Glutamatergic neuron (in vitro differentiated cells): ENCODE measurements around the gene ATF6. TPM values are rescaled to one million over a fixed set of nuclear protein-coding genes. Genes with fewer than 3 reads are reported as not detected.

Experiments
- DNase-seq: peaks from one replicate; pipeline ENCODE4 v3.0.0; 2022
- H3K27ac Mint-ChIP-seq: one replicate; pipeline ENCODE4 v1.8.0; 2020; ENCODE audit warnings: mild to moderate bottlenecking, mixed read lengths, inconsistent platforms; ENCODE audit not compliant: unreplicated experiment
- H3K27me3 Mint-ChIP-seq: one replicate; pipeline ENCODE4 v1.8.0; 2020; ENCODE audit warnings: mild to moderate bottlenecking, moderate library complexity, mixed read lengths, inconsistent platforms; ENCODE audit not compliant: unreplicated experiment
- H3K36me3 Mint-ChIP-seq: one replicate; pipeline ENCODE4 v1.8.0; 2020; ENCODE audit warnings: mild to moderate bottlenecking, mixed read lengths, inconsistent platforms; ENCODE audit not compliant: unreplicated experiment
- H3K4me1 Mint-ChIP-seq: one replicate; pipeline ENCODE4 v1.8.0; 2020; ENCODE audit warnings: mild to moderate bottlenecking, low read depth, mixed read lengths, inconsistent platforms; ENCODE audit not compliant: unreplicated experiment
- H3K4me3 Mint-ChIP-seq: one replicate; pipeline ENCODE4 v1.8.0; 2020; ENCODE audit warnings: mild to moderate bottlenecking, mixed read lengths, inconsistent platforms; ENCODE audit not compliant: unreplicated experiment
- H3K9me3 Mint-ChIP-seq: one replicate; pipeline ENCODE4 v1.8.0; 2020; ENCODE audit warnings: mild to moderate bottlenecking, moderate library complexity, mixed read lengths, inconsistent platforms; ENCODE audit not compliant: unreplicated experiment
- CTCF ChIP-seq: fragments of 200-600 bp; sonication (generic); IDR thresholded peaks from one replicate; pipeline ENCODE4 v1.5.0; 2021; ENCODE audit not compliant: partially characterized antibody, unreplicated experiment
- total RNA-seq: library from RNA; stranded (reverse); fragmentation: NEBNext Ultra II Directional; extraction: Animal tissue kit (Norgen Biotek cat#: 25700); gene quantifications from one replicate; pipeline ENCODE4 v1.2.1, GENCODE V29; 2021; ENCODE audit not compliant: unreplicated experiment

ATF6 gene
- total RNA-seq, 1 donor from 2014 or later: 29.3 TPM

- no peaks in the 10 kb centered on the region for H3K36me3 Mint-ChIP-seq
- H3K27me3 Mint-ChIP-seq: no peaks in the 10 kb centered on the region
Measured at GRCh38 chr1:161929137-161929536, 163.0 kb downstream of the ATF6 start.

DNA sequence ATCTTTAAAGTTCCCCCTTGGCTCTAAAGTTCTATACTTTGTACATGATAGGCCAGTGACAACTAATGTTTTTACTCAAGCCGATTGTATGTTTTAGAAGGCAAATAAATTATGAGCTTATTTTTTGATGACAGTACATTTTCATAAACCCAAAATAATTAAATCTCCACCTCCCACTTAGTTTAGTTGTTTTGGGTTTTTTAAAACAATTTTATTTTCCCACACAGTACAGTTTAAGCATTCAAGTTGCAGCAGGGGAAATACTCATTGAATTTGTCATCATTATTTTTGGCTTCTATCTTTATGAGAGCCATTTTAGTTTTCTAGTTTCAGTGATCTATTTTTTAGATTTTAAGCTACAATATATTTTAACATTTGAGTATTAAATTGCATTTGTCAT lies 163.9 kb downstream of the ATF6 start:
- Mint-ChIP-seq H3K4me3 (no peak overlapping the region), H3K9me3 (no peaks in the 10 kb centered on the region), H3K36me3 (no peaks in the 10 kb centered on the region), H3K27me3 (no peaks in the 10 kb centered on the region), H3K27ac (no peak overlapping the region), H3K4me1 (peaks cover 16% of the 10 kb centered on the region)
- TF ChIP-seq CTCF: no peak
- DNase-seq: no peak

More at GRCh38 chr1:161929137-161929536, 163.0 kb downstream of the ATF6 start:
- peaks cover under 1% of the 10 kb centered on the region for H3K9me3 Mint-ChIP-seq
- no peak for DNase-seq
- peaks cover 21% of the 10 kb centered on the region for H3K4me1 Mint-ChIP-seq
- no peak for TF ChIP-seq CTCF
- H3K27ac Mint-ChIP-seq: no peak overlapping the region
- H3K4me3 Mint-ChIP-seq: no peak overlapping the region

DNA sequence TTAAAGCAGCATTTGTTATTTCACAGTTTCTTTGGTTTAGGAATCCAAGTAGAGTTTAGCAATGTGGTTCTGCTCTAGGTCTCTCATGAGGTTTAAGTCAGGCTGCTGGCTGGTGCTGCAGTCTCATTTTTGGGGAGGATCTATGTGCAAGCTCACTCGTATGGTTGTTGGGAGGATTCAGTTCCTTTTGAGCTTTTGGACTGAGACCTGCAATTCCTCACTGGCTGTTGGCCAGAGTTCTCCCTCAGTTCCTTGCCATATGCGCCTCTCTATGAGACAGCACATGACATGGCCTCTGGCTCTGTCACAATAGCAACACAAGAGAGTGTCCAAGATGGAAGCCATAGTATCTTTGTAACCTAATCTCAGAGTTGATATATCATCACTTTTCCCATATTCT lies 166.5 kb downstream of the ATF6 start:
- no peak for DNase-seq
- no peaks in the 10 kb centered on the region for H3K36me3 Mint-ChIP-seq
- no peaks in the 10 kb centered on the region for H3K9me3 Mint-ChIP-seq
- no peak overlapping the region for H3K4me3 Mint-ChIP-seq
- no peak for TF ChIP-seq CTCF
- peaks cover 9% of the 10 kb centered on the region for H3K4me1 Mint-ChIP-seq
- no peaks in the 10 kb centered on the region for H3K27me3 Mint-ChIP-seq
- no peak overlapping the region for H3K27ac Mint-ChIP-seq

DNA sequence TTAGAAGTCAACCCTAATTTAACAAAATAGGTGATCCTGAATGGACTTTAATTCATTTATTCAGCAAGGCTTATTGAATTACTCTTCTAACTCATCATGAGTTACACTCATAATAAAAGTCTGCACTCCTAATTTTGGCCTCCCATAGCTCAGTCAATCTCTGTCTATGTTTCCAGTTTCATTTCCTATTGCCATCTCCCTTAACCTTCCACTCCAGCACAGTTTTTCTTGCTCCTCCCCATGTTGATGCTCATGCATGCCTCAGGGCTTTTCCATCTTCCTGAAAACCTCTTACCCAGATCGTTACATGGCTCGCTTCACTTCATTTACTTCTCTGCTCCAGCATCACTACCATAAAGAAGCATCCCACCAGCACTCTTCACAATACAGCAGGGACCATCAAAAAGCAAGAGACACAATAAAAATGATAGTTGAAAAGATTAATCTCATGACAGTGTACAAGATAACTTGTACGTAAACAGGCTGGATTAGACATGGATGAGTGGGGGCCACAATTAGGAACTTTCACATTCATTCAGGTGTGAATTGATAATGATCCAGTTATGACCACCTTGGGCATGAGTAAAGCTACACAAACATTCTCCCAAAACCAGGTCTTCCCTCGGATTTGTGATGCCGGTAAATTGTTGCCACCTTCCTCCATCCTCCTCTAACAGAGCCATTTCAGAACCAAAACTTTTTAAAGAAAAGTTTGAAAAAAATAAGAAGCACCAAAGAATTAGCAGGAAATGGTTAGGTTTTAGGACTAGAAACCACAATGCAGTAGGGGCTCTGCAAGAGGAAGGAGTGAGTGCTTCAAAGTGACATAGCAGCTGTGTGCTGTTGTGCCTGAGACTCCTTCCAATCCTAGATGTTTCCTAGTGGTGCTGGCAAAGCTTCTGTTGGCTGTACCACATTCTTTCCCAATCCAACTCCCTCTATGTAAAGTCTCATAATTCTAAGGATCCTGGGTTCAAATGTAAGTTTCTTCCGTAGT lies 167.8 kb downstream of the ATF6 start:
- no peaks in the 10 kb centered on the region for H3K36me3 Mint-ChIP-seq
- no peak for DNase-seq
- no peak overlapping the region for H3K4me3 Mint-ChIP-seq
- no peaks in the 10 kb centered on the region for H3K27me3 Mint-ChIP-seq
- H3K4me1 Mint-ChIP-seq: peaks cover 6% of the 10 kb centered on the region
- H3K27ac Mint-ChIP-seq: no peak overlapping the region
- TF ChIP-seq CTCF: no peak
- no peaks in the 10 kb centered on the region for H3K9me3 Mint-ChIP-seq

DNA sequence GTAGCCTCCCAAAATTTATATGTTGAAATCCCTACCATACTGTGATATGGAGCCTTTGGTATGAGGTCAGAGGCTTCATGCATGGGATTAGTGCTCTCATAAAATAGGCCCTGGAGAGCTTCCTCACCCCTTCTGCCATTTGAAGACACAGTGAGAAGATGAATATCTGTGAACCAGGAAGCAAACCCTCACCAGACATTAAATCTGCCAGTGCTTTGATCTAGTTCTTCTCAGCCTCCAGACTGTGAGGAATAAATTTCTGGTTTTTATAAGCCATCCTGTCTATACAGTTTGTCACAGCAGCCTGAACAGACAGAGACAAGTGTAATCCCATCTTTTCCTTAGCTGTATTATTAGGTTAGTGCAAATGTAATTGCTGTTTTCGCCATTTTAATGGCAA lies 169.1 kb downstream of the ATF6 start:
- Mint-ChIP-seq H3K27ac (no peak overlapping the region), H3K4me1 (peaks cover 6% of the 10 kb centered on the region), H3K36me3 (no peaks in the 10 kb centered on the region), H3K9me3 (no peaks in the 10 kb centered on the region), H3K4me3 (no peak overlapping the region), H3K27me3 (no peaks in the 10 kb centered on the region)
- DNase-seq: no peak
- TF ChIP-seq CTCF: no peak
